NCI-H1694 treated with DMSO at 0.1 percent for 48 hours (cell line): Measurements from ENCODE around the gene ISL2.

Source experiments
- DNase-seq: peaks from one replicate; lab custom pipeline; 2025; lab: John Stamatoyannopoulos, UW

The ISL2 gene

GRCh38 chr15:76377217-76377616 lies 40.6 kb downstream of the ISL2 start:
- DNase-seq, result no peak

DNA sequence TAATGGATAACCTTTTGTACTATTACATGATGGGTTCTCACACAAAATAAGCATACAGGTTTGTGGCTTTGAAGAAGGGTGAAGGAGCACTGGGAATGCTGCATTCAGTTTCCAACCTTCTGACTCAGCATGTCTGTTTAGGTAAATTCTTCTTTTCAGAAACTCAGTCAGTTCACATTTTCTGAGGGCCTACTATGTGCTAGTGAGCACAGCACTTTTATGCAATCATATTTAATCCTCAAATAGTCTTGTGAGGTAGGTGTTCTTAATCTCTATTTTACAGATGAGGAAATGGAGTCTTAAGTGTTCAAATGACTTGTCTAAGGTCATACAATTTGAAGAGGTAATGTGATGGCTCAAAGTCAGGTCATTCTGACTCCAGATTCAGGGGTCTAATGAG lies 41.2 kb downstream of the ISL2 start:
- DNase-seq, result no peak

- DNase-seq, result no peak
These were observed 42.1 kb downstream of the ISL2 start for GRCh38 chr15:76378691-76379090.

- DNase-seq, result no peak
These were observed 43.7 kb downstream of the ISL2 start for GRCh38 chr15:76380249-76380648.

DNA sequence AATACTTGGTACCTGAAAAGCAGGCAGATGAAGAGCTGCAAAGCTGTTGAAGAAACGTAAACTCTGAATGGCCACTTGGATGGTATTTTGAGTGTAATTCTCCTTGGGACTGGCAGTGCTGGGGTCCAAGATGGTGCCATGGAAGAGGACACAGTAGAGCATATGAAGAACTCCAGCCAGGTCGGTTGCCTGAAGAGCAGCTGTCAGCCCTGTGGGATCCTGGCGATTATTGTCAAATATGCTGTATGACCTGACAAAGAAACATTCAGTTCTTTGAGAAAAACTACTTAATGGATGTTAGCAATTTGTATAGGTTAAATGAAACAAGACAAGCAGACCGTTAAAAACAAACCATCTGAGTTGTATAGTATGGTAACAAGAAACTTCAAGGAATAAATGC lies 44.8 kb downstream of the ISL2 start:
- DNase-seq, result no peak

- DNase-seq, result no peak
These were observed 46.6 kb downstream of the ISL2 start for GRCh38 chr15:76382987-76383728.

DNA sequence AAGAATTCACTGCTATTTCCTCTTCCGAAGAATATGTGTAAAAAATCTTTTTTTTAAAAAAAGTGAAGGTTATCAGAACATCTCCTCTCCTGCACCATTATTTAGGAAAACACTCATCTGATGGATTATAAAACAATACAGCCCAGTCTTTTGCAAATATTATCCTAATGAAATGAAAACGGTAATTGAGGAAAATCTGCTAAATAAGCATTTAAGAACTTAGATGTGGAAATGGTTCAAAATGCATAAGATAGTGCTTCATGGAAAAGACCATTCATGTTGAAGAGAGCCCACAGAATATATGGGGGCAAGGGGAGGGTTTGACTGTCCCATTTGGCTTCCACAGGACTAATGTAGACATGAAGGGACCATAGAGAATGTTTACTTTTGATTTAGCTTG lies 47.8 kb downstream of the ISL2 start:
- no peak for DNase-seq

GRCh38 chr15:76386178-76386577 lies 49.6 kb downstream of the ISL2 start:
- no peak for DNase-seq

DNA sequence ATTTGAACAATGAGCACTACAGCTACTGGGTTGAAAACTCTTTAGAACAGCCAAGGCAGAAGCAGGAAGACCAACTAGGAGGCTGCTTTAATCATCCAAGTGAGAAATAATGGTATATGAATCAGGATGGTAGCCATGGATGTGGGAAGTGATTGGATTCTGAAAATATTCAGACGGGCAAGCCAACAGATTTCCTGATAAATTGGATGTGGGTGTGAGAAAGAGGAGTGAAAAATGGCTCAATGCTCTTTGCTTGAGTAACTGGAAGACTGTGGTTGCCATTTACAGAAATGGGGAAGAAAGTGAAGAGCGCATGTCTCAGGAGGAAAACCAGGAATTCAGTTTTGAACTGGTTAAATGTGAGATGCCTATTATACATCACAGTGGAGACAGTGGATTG lies 50.4 kb downstream of the ISL2 start:
- DNase-seq, result no peak

- DNase-seq, result no peak
These were observed 54.0 kb downstream of the ISL2 start for GRCh38 chr15:76390571-76390970.

DNA sequence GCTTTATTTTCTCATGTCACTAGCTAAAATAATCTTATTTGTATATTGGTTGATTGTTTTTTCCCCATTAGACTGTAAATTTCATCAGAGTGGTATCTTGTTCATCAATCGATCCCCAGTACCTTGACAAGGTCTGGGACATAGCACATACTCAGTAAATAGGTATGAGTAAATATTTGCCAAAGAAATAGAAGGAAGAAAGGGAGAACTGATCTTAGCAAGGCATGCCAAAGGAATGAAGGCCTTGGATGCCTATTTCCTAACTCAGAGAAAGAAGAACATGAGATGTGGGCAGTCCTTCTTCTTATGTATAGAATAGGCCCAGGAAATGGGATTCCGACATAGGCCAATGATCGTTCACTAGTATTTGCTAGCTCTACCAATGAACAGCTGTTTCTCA lies 54.7 kb downstream of the ISL2 start:
- DNase-seq, result no peak

DNA sequence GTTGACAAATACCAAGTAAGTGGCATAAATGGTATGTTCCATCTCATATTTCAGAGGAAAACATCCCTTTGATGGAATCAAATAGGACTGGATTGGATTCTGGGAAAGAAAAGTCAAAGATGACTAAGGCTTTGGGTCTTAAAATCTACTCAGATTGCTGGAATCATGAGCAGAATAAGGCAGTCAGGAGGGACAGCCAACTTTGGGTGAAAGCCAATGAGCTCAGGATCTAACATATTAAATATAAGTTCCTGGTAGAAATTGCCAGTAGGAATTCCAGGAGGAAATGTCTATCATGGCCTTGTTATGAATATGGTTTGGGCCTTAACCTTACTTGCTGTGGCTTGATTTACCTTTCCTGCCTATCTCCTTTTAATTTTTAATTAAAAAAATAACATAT lies 55.3 kb downstream of the ISL2 start:
- no peak for DNase-seq
